ENCODE results near the gene GLCE.

- TF ChIP-seq, protein P1, sequence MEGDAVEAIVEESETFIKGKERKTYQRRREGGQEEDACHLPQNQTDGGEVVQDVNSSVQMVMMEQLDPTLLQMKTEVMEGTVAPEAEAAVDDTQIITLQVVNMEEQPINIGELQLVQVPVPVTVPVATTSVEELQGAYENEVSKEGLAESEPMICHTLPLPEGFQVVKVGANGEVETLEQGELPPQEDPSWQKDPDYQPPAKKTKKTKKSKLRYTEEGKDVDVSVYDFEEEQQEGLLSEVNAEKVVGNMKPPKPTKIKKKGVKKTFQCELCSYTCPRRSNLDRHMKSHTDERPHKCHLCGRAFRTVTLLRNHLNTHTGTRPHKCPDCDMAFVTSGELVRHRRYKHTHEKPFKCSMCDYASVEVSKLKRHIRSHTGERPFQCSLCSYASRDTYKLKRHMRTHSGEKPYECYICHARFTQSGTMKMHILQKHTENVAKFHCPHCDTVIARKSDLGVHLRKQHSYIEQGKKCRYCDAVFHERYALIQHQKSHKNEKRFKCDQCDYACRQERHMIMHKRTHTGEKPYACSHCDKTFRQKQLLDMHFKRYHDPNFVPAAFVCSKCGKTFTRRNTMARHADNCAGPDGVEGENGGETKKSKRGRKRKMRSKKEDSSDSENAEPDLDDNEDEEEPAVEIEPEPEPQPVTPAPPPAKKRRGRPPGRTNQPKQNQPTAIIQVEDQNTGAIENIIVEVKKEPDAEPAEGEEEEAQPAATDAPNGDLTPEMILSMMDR (IDR thresholded peaks at IDR 0.05 in 4 of 5, conservative IDR thresholded peaks at IDR 0.05 in 1 of 5), result no peak
- no peak for TF ChIP-seq POLR2A (IDR thresholded peaks at IDR 0.05)
Observed at GRCh38 chr15:69288531-69289341, 128.3 kb downstream of the GLCE start.
